ENCODE data around the gene SLITRK5. TPM values are rescaled to one million over a fixed set of nuclear protein-coding genes. Genes with fewer than 3 reads are reported as not detected.

SLITRK5 gene, protein sequence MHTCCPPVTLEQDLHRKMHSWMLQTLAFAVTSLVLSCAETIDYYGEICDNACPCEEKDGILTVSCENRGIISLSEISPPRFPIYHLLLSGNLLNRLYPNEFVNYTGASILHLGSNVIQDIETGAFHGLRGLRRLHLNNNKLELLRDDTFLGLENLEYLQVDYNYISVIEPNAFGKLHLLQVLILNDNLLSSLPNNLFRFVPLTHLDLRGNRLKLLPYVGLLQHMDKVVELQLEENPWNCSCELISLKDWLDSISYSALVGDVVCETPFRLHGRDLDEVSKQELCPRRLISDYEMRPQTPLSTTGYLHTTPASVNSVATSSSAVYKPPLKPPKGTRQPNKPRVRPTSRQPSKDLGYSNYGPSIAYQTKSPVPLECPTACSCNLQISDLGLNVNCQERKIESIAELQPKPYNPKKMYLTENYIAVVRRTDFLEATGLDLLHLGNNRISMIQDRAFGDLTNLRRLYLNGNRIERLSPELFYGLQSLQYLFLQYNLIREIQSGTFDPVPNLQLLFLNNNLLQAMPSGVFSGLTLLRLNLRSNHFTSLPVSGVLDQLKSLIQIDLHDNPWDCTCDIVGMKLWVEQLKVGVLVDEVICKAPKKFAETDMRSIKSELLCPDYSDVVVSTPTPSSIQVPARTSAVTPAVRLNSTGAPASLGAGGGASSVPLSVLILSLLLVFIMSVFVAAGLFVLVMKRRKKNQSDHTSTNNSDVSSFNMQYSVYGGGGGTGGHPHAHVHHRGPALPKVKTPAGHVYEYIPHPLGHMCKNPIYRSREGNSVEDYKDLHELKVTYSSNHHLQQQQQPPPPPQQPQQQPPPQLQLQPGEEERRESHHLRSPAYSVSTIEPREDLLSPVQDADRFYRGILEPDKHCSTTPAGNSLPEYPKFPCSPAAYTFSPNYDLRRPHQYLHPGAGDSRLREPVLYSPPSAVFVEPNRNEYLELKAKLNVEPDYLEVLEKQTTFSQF
- not detected in 2 replicates for total RNA-seq

DNA sequence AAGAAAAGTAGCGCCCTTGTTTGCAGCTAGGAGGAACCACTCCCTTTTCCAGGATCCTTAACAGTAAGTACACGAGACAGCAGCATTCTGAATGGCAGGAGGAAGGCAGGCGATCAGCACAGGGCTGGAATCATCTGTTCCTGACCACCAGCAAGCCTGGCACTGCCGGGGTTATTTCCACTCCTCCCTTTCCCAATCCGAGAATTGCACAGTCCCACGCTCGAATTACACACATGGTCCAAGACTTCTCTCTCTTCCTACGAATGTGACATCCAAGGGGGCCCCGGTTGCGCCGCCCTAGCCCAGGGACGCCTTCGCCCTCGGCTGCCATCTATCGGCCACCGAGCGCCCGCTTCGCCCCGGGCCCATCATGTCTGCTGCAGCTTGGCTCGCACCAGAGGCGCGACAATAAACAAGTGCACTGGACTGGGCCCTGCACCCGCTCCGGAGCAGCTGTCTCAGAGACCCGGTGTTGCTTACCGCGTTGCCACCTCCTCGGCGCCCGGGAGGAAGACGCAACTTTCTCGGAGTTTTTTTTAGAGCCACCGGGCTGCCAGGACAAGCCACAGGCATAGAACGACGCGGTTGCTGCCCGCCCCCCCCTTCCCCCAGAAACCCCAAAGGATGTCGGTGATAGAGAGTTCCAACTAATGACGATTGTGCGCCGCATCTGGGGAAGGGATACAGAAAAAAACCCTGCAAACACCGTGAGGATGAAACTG is at the start of gene SLITRK5:
Gene SLITRK5 (plus strand): TSS at position 341 of the 722 bp plus-strand sequence. CDS start 4,018 bp downstream, outside the sequence.

All from cardiac atrium fibroblast (primary cell).